VCaP (cell line): ENCODE measurements around the gene DLK1.

Source experiments
- H3K27ac ChIP-seq: fragments of 450-650 bp; 2 replicates; pipeline ENCODE4 v1.5.1; 2017
- CTCF ChIP-seq: fragments of 450-650 bp; conservative IDR thresholded peaks from 2 replicates; pipeline ENCODE4 v1.5.1; 2017; ENCODE audit warnings: mild to moderate bottlenecking, moderate library complexity

Gene DLK1

GRCh38 chr14:100681111-100681510 is 45.6 kb upstream of the DLK1 start:
- no peak for TF ChIP-seq CTCF
- H3K27ac ChIP-seq: no peak overlapping the region

- no peak for TF ChIP-seq CTCF
- no peak overlapping the region for H3K27ac ChIP-seq
Observed at GRCh38 chr14:100682749-100683148, 43.9 kb upstream of the DLK1 start.

- no peak for TF ChIP-seq CTCF
- no peak overlapping the region for H3K27ac ChIP-seq
Observed at GRCh38 chr14:100683578-100683977, 43.1 kb upstream of the DLK1 start.

- TF ChIP-seq CTCF: no peak
- H3K27ac ChIP-seq: no peak overlapping the region
Observed at GRCh38 chr14:100684154-100684553, 42.5 kb upstream of the DLK1 start.

GRCh38 chr14:100684961-100685360 is 41.7 kb upstream of the DLK1 start:
- TF ChIP-seq CTCF: no peak
- no peak overlapping the region for H3K27ac ChIP-seq

- no peak for TF ChIP-seq CTCF
- no peak overlapping the region for H3K27ac ChIP-seq
Observed at GRCh38 chr14:100686858-100687257, 39.8 kb upstream of the DLK1 start.

GRCh38 chr14:100687386-100687785 is 39.3 kb upstream of the DLK1 start:
- no peak overlapping the region for H3K27ac ChIP-seq
- no peak for TF ChIP-seq CTCF

GRCh38 chr14:100688051-100688450 is 38.6 kb upstream of the DLK1 start:
- H3K27ac ChIP-seq: no peak overlapping the region
- TF ChIP-seq CTCF: no peak
